Astrocyte of the spinal cord (primary cell): ENCODE data around the gene CXCL12.

ENCODE experiments used
- DNase-seq: peaks from one replicate; pipeline ENCODE4 v3.0.0; 2011; ENCODE audit warnings: low read depth, low spot score
- H3K4me3 ChIP-seq: 2 replicates; pipeline ENCODE4 v1.5.1; 2011; ENCODE audit warnings: low read depth, mild to moderate bottlenecking, low read length, moderate library complexity
- CTCF ChIP-seq: IDR thresholded peaks from 2 replicates; pipeline ENCODE4 v1.5.1; 2012; ENCODE audit warnings: low read depth, mild to moderate bottlenecking, low read length, inconsistent platforms
- in situ Hi-C: cut with HindIII; loops from 2 replicates; pipeline ENCODE4 v1.10.0; 2017; ENCODE audit warnings: low sequenced_read_pairs

Gene CXCL12

GRCh38 chr10:44353128-44353390 is 31.8 kb downstream of the CXCL12 start:
- TF ChIP-seq CTCF = no peak

GRCh38 chr10:44352316-44353127 is 32.4 kb downstream of the CXCL12 start:
- no peak overlapping the region for H3K4me3 ChIP-seq
- peak; percentile 3 for DNase-seq
- TF ChIP-seq CTCF = no peak
- in situ Hi-C loops = no loop called here

More at GRCh38 chr10:44353128-44353390, 31.8 kb downstream of the CXCL12 start:
- no peak overlapping the region for H3K4me3 ChIP-seq
- DNase-seq = no peak
- in situ Hi-C loops = no loop called here

- in situ Hi-C loops = no loop called here
- no peak for TF ChIP-seq CTCF
Measured at GRCh38 chr10:44348496-44348895, 36.4 kb downstream of the CXCL12 start.

GRCh38 chr10:44347609-44348400 is 37.1 kb downstream of the CXCL12 start:
- in situ Hi-C loops = no loop called here
- DNase-seq = no peak
- H3K4me3 ChIP-seq = no peak overlapping the region
- no peak for TF ChIP-seq CTCF

More at GRCh38 chr10:44348496-44348895, 36.4 kb downstream of the CXCL12 start:
- DNase-seq = no peak
- no peak overlapping the region for H3K4me3 ChIP-seq

GRCh38 chr10:44344727-44345126 is 40.2 kb downstream of the CXCL12 start:
- no peak for DNase-seq
- no peak for TF ChIP-seq CTCF
- H3K4me3 ChIP-seq = no peak overlapping the region
- in situ Hi-C loops = no loop called here

- TF ChIP-seq CTCF = no peak
- H3K4me3 ChIP-seq = no peak overlapping the region
- in situ Hi-C loops = no loop called here
- no peak for DNase-seq
Measured at GRCh38 chr10:44343843-44344242, 41.1 kb downstream of the CXCL12 start.
